Fibroblast of villous mesenchyme (primary cell): ENCODE measurements around the gene PLXNA1. TPM values are rescaled to one million over a fixed set of nuclear protein-coding genes. Genes with fewer than 3 reads are reported as not detected.
A peak's percentile ranks its signal among the peaks of the same experiment; 100 is the strongest.

Experiments used
- DNase-seq: peaks from one replicate; pipeline ENCODE4 v3.0.0-alpha.2; 2010; ENCODE audit warnings: low read depth
- H3K4me3 ChIP-seq: 2 replicates; pipeline ENCODE4 v1.5.1; 2011; ENCODE audit warnings: low read depth, mild to moderate bottlenecking, low read length
- total RNA-seq: library from RNA; depleted of rRNA; stranded (reverse); fragments of >200 nt; gene quantifications from 2 replicates; pipeline ENCODE4 v1.2.3, GENCODE V29; 2012
- TF ChIP-seq, protein P1 (sequence below): IDR thresholded peaks from 2 replicates; pipeline ENCODE4 v1.5.1; 2012; ENCODE audit warnings: low read depth, mild to moderate bottlenecking, low read length; ENCODE audit not compliant: insufficient read depth

PLXNA1 gene
- total RNA-seq, result 63.0 and 70.2 TPM in 2 replicates

- H3K4me3 ChIP-seq, result peak within 1 kb of the TSS; percentile 77
- peak; percentile 79 for DNase-seq
- TF ChIP-seq, protein P1, sequence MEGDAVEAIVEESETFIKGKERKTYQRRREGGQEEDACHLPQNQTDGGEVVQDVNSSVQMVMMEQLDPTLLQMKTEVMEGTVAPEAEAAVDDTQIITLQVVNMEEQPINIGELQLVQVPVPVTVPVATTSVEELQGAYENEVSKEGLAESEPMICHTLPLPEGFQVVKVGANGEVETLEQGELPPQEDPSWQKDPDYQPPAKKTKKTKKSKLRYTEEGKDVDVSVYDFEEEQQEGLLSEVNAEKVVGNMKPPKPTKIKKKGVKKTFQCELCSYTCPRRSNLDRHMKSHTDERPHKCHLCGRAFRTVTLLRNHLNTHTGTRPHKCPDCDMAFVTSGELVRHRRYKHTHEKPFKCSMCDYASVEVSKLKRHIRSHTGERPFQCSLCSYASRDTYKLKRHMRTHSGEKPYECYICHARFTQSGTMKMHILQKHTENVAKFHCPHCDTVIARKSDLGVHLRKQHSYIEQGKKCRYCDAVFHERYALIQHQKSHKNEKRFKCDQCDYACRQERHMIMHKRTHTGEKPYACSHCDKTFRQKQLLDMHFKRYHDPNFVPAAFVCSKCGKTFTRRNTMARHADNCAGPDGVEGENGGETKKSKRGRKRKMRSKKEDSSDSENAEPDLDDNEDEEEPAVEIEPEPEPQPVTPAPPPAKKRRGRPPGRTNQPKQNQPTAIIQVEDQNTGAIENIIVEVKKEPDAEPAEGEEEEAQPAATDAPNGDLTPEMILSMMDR, result peak; percentile 86
Observed at GRCh38 chr3:126982471-126983175, at the start of gene PLXNA1. TSS of gene PLXNA1 (plus strand) at chr3:126983115. CDS start at chr3:126988594, 5,479 bp downstream.

- DNase-seq, result peak; percentile 40
- TF ChIP-seq, protein P1, result no peak
- H3K4me3 ChIP-seq, result no peak overlapping the region
Observed at GRCh38 chr3:126934031-126934531, 48.8 kb upstream of the PLXNA1 start.

DNA sequence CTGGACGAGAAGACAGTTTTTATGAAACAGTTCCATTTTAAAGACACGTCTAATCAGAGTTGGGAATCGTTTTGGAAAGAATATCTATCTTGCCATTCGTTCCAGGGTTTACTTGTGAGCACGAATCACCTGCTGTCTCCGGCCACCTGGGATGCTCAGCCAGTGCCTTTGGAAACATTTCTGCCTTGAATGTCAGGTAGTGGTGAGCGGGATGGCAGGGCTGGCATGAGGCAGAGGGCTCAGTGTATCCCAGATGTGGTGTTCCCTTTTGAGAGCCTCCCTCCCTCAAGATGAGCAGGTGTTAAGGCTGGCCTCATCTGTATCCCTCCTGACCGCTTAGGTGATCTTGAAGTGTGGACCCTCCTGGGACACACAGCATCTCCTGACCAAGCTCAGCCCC is 47.9 kb upstream of the PLXNA1 start:
- no peak overlapping the region for H3K4me3 ChIP-seq
- no peak for DNase-seq
- TF ChIP-seq, protein P1, result no peak

- DNase-seq, result no peak
- TF ChIP-seq, protein P1, result no peak
- H3K4me3 ChIP-seq, result no peak overlapping the region
Observed at GRCh38 chr3:126935756-126936509, 47.0 kb upstream of the PLXNA1 start.

DNA sequence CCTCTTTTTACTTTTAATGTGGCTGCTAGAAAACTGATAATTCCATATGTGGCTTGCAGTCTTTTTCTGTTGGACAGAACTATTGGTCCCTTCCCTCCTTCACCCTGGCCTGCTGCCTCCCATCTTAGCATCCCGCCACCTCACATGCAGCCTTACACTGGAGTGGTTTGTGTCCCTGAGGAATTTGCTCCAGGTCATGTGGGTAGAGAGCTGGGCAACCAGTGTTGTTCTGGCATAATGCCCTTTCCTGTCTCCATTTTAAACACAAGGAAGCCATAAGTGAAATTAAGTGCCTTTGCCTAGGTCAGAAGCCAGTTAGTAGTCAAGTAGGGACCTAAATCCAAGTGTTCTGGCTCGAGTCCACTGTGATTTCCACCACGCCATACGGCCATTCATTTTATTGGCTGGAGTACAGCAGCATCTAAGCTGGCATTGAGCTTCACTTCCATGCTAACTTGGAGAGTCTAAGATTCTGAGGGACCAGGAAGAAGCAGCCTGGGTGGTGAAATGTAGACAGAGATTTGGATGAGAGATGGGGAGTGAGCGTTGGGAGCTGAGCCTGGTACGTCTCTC is 46.0 kb upstream of the PLXNA1 start:
- H3K4me3 ChIP-seq, result no peak overlapping the region
- DNase-seq, result no peak
- TF ChIP-seq, protein P1, result no peak

DNA sequence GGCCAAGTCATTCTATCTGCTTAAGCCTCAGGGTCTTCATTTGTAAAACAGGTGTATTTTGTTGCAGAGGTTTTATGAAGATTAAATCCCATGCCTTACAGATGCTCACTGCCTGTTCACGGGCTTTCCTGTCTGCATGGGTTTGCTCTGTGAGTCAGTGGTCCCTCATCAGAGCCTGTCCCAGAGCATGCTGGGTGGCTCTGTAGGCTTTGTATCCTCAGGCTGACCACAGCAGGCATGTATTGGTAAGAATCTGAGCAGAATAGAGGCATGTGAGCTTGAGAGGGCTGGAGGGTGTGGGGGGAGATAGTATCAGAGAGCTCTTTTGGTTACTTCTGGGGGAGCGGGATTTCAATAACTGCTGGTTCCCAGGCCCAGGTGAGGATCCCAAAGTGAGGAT is 45.4 kb upstream of the PLXNA1 start:
- DNase-seq, result no peak
- TF ChIP-seq, protein P1, result no peak
- H3K4me3 ChIP-seq, result no peak overlapping the region
